NCI-H748 (cell line): ENCODE results near the gene TUBB2B.

Source experiments
- DNase-seq: peaks from one replicate; lab custom pipeline; 2025; ENCODE audit not compliant: unreplicated experiment; lab: John Stamatoyannopoulos, UW

The TUBB2B gene

DNA sequence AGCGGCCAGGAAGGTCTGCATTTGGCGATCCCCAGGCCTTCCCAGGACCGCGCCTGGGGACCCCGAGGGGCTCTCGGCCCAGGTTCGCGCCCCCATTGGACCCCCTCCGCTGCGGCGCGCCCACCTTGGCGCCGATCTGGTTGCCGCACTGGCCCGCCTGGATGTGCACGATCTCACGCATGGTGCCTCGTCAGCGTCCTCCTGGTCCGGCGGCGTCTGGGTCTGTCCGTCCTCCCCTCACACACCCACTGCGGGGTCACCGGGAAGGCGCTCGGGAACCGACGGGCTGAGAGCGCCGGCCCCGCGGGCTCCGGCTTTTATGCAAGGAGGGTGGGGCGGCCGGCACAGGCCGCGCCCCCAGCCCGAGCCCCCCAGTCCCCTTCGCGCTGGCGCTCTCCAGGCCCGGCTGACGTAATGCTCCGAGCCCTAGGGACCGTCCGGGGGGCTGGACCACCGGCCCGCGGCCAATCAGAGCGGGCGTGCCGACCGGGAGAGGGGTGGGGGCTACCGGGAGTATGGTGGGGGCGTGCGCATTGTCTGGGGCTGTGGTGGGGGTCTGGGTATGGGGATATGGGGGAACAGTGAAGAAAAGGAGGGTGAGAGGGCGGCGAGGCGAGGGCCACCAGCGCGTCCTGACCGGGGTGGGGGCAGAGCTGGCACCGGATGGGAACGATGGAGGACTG is at the start of gene TUBB2B:
TSS of gene TUBB2B (minus strand) at position 291 of the 683 bp plus-strand sequence. CDS start at position 181, 110 bp downstream.
- peak; percentile 99 for DNase-seq

DNA sequence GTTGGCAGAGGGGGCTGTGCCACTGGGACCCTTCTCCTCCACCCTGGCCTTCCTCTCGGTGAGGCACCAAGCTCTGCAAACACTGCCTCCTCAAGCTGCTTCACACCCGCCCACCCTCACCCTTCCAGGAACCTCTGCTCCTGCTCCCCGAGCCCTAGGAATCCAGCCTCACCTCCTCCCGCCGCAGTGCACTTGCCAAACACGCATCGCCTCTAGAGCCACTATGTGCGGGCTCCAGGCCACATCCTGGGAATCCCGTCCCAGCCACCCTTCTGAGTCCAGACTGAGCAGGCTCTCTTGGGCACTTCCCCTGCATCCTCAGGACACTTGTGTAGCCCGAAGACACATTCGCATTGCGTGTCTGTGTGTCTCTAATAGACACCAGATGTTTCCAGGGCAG is 49.8 kb upstream of the TUBB2B start:
- no peak for DNase-seq

DNA sequence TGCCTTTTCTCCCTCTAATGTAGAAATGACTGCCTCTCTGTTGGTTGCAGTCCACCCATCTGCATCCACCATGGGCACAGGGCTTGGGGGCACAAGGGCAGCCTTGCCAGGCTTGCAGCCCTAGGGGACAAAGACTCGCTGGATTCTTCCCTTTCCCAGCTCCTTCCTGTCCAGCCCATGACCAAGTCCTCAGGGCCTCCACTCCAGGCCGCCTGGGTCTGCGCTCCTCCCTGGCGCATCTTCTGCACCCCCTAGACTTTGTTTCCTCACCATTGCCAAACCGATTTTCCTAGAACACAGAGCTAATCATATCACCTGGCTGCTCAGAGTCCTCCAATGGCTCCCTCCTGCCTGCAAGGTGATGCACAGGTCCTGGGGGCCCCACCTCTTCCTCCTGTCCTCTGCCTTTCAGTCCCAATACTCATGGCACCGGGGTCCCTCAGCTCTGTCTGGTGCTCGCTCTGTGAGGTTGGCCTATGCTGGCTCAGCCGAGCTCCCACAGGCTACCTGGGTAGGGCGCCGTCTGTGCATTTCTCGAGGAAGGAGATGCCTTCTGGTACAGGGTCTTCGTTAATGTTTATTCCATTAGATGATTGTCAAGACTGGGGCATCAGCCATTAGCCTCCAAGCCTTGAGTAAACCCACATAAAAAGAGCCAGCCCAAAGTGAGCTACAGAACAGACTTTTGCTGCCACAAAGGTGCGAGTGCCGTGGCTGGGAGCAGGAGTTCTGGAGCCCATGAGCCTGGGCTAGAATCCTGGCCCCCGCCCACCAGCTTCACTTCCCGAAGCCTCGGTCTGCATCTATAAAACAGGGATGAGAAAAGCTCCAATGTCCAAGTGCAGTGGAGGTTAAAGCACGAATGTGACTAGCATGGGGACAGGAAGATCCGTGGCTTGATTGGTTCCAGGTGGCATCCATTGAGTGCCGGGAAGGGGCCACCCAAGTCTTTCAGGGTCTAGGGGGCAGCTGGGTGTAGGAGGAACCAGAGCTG is 49.0 kb upstream of the TUBB2B start:
- no peak for DNase-seq

DNA sequence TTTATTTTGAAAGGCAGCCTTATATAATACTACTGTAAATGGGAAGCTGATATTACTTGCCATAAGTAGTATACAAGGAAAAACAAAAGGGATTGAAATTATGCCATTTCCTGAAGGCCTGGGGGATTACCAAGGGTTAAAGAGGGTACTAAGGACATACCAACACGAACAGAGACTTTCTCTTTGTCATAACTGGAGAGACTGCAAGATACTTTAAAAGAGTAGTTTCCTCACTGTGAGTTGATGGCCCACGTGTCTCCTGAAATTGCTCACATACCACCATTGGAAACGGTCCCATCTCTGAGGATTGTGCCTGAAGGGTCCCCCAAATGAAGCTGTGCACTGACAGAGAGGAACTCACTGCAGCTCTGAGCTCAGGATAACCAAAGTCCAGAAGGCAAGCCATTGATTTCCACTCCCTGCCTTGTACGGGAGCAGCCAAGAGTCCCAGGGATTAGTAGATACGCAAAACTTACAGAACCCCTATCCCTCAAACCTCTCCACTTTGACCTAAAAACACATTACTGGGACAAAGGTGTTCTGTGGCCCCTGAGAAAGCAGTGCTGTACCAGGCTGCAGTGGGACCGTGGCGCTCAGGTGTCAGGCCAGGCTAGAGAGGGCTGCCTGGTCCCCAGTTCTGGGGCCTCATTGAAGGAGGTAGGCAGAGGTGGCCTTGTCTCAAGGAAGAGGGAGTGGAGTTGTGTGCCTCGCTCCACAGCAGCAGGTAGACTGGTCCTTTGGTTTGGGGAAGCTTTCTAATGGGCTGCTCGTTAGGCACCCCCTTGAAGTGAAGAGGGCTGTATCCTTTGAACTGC is 46.5 kb upstream of the TUBB2B start:
- DNase-seq, result no peak

DNA sequence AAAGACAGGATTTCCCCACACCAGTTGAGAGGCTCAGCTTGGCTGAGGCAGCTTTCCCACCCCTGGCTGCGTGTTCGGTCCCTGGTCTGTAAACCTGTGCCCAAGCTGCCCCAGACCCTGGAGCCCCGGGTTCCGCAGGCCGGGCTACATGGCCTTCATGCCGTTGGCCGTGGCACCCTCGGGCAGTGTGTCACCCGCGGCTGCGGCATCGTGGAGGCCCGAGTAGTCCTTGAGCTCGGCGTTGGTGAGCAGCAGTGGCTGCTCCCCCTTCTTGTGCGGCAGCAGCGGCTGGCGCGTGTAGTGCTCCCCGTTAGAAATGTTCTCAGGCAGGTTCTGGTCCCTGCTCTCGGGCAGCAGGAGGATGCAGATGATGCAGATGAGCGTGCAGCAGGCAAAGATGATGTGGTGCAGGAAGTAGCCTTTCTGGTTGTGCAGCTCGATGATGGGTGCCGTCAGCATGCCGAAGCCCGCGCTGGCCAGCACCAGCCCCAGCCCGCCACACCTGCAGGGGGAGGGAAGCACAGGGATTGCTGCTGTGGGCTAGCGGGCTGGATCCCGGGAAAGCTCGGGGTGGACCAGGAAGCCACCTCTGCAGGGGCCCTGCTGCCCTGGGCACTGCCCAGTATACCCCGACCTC is 45.6 kb upstream of the TUBB2B start:
- DNase-seq, result no peak

DNA sequence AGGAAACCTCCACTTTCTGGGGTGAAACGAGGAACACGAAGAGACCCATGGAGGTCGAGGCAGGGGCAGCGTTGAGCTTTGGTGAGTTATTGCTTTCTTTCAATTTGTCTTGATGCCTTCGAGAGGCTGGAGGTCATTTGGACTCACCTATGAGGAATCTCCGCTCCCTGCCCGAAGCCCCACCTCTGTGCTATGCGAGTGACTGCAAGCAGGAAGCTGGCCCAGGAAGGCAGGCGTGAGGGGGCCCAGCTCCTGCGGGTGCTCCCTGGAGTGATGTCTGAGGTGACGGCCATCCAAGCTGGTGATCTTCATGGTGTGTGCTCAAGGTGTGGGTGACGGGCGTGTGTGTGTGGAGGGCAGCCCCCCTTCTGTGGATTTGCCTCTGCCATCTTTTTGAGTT is 44.3 kb upstream of the TUBB2B start:
- DNase-seq, result no peak

DNA sequence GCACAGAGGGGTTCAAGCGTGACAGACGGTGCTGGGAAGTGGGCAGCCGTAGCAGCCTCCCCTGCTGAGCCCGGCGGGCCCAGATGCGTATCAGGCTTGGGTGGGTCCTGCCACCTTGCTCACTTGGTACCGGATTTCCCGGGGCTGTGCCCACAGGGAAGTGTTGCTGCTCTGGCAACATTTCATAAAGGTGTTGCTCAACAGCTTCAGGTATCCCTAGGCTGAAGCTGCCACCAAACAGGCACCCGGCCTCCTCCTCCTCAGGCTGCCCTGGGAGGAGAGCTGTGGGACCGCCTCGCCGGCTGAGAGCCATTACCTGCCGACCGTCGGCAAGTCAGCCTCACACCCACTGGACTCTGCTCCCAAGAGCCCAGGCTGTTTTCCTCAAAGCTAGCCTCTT is 42.8 kb upstream of the TUBB2B start:
- no peak for DNase-seq

DNA sequence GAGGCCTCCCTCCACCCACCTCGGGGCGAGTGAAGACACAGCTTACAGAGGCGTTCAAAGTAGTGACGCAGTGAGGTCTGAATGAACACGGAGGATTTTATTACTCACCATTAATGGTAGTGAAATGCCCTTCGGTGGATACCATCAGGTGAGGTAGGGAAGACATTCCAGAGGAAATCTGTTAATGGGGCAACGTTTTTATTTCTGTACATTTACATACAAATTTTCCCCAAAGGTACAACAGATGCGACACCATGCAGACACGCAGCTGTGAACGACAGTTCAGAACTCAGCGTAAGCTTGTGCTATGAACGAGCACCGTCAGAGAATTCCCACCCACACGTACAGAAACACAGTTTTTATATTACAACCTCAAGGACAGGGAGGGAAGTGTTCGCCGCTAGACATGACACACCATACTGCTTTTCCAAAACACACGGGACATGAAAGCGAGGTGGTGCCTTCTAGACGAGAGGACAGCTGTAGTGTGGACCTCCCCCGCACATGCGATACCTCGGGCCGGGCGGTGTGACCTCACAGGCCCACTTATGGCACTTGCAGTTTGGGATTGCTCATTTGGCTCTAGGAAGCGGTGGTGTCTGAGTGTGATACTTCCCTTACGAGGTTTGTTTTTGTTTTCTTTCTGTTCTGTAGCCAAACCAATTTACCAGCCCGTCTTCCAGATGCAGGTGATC is 42.0 kb upstream of the TUBB2B start:
- DNase-seq, result no peak

DNA sequence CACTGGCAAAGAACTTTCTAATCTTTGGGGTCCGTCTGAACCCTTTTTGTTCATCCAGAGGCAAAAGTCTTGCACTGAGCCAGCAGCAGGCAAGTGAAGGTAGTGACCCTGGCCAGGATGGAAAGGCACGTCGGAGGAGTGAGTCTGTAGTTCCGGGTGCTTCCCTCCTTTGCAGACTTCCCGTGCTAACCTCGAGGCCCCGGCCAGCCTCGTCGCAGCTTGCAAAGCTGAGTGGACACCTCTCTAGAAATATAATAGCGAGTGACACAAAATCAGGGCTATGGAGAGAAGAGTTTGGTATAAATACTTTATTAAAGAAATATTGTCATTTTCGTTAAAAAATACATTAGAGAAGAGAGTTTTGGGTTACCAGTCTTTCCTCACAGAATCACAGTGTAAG is 41.2 kb upstream of the TUBB2B start:
- DNase-seq, result no peak

DNA sequence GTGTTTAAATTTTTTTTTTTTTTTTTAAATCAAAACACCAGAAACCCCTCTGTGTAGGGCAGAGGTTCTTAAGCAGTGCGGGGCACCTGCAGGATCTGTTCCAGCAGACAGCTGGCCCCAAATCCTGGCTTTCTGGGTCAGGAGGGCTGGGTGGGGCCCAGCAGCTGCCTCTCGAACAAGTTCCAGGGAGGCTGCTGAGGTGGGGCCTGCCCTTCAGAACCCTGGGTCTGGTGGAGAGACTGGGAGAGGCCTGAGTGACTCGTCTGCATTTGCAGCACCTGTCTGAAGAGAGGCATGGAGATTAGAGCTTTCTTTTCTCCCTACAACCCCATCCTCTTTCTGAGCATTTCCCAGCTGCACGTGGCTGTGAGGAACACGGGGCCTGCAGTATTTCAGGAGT is 39.7 kb upstream of the TUBB2B start:
- DNase-seq, result no peak

DNA sequence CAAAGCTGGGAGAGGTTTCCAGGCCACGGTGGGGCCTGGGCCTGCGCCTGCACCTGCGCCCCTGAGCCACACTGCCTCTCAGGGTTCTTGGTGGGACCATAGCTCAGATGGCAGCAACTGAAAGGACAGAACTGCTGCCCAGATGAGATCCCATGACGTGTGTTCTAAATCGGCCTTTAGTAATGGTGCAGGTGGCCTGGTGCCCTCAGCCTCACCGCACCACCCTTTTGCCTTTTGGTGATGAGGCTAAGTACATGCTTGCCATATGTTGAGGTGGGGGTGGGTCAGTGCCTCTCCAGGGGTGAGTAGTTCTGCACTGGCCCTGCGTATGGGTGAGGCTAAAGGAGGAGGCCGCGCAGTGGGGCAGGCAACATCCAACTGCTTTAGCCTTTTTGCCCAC is 38.7 kb upstream of the TUBB2B start:
- DNase-seq, result no peak

DNA sequence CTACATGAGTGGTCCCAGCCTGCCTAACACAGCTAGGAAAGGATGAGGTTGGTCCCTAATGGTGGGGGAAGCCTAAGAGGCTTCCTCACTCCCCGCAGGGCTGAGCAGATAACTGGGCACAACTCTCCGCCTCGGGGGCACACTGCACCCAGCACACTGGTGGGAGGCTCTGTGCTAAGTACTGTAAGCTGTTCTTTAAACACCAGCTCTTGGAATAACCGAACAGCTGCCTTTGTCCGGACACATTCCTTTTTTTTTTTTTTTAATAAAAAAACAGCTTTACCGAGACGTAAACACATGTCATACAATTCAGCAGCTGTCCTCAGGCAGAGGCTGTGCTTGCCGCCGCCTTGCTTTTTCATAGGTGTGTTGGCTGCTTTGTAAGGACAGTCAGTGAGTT is 38.2 kb upstream of the TUBB2B start:
- DNase-seq, result no peak

DNA sequence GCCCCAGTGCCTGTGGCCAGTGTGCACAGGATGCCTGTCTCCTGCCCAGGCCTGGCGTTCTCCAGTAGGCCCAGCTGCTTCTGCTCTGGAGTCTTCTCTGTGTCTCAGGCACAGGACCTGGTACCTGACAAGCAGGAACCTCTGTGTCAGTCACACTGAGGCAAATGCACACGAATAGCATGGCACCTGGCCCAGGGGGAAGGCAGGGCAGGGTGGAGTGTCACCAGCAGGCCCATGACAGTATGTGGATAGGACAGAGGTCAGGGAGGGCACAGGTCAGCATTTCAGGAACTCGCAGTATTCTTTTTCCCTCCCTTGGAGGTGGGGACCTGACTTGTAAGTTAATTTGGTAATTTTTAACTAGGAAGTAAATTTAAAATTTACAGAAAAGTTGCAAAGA is 36.9 kb upstream of the TUBB2B start:
- DNase-seq, result no peak

DNA sequence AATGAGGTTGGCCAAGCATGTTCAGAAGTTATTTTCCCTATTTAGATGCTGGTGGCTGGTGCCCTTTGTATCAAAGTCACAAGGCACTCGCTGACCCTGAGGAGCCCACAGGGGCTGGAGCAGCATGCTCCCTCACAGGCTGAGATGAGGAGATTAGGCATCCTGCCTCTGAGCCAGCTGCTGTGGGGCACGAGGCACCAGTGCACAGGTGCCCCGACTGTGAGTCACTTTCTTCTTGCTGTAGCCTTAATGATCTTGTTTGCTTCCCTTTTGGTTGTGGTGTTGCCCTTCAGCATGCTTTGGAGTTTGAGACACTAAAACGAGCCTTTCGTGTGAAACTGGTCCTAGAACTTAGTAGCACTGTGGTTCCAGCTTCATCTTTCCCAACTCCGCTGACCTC is 35.6 kb upstream of the TUBB2B start:
- DNase-seq, result no peak

DNA sequence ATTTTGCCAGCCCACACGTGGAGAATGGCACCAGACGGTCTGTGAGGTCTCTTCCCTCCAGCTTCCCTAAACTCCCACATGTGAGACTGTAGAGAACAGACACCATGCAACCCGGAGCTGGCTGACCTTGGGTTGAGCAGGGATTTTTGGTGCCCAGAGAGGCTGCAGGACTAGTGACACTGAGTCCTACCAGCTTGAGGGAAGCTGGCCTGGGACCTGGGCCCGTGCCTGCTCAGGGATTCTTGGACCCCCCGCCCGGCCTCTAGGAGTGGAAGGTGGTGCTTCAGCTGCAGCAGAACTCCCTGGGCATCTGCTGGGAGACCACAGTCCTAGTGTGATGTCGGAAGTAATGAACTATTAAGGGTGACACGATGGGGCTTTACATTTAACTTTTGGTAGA is 34.5 kb upstream of the TUBB2B start:
- DNase-seq, result no peak

DNA sequence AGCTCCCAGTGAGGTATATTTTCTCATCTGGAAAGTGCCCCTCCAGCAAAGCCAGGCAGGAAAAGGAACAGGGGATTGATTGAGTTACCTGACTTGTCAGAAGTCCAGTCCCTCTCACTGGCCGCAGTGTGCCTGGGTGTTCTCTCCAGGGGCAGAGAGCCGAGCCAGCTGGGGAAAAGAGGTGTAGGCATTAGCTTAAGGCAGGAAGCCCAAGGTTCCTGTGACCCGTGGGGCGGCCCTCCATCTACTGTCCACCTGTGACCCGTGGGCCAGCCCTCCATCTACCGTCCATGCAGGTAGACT is 34.0 kb upstream of the TUBB2B start:
- no peak for DNase-seq

DNA sequence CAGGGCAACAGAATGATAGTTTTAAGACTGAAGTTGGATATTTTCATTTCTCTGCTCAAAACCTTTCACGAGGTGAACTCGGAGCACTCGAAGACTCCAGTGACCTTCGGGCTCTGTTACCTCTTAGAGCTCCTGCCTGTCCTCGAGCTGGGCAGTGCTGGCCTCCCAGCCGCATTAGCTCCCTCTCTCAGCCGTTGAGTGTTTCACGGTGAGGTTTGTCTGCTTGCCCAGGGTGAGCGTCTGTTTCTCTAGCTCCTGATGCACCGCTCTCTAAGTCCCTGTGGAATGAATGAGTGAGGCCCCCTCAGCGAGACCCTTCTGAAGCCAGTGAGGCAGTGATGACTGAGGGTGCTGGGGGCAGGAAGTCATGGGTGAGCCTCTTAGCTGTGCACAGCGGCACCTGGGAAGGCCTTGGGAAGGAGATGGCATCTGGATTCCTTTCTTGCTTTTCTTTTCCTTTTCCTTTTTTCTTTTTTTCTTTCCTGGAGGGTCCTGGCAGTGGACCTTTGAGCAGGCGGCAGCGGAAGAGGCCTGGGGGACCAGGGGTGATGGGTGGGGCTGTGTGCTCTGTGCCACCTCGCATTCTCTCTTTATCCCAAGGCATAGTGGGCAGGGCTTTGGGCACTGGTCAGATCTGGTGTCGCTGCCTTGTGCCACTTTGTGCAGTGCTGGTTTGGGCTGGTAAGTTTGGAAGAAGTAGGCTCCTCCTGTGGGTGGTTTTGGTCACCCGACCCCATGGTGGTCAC is 33.5 kb upstream of the TUBB2B start:
- DNase-seq, result no peak

DNA sequence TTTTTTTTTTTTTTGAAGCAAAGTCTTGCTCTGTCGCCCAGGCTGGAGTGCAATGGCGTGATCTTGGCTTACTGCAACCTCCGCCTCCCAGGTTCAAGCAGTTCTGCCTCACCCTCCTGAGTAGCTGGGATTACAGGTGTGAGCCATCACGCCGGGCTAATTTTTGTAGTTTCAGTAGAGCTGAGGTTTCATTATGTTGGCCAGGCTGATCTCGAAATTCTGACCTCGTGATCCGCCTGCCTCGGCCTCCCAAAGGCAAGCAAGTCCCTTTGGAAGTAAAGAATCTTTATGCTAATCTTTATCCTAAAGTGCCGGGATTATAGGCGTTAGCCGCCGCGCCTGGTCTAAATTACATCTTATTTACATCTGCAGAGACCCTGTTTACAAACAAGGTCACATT is 32.8 kb upstream of the TUBB2B start:
- no peak for DNase-seq

DNA sequence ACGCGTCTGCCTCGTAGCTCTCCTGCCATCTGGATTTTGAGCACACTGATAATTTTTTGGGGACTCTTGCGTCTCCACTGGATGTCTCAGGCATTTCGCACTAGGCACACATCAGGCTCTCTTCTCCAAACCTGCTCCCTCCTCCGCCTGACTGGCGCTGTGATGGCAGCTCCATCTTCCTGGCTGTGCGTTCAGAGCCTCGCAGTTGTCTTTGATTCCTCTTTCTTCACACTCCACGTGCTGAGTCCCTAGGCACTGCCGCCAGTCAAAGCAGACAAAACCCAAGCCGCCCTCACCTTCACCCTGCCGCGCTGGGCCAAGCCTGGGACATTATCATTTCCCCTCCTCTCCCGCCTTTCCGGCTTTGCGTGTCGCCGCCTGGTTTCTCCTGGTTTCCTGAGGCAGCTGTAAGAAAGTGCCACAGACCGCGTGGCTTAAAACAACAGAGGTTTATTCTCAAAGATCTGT is 32.1 kb upstream of the TUBB2B start:
- peak; percentile 74 for DNase-seq
